Urinary bladder (tissue), 2 donors: Measurements from ENCODE around the gene RINT1. TPM values are rescaled to one million over a fixed set of nuclear protein-coding genes. Genes with fewer than 3 reads are reported as not detected.

ENCODE experiments used
- polyA plus RNA-seq: library from polyadenylated mRNA; stranded (reverse); fragments of 200-250 nt; gene quantifications from one replicate; pipeline ENCODE4 v1.2.3, GENCODE V29; 2013
- total RNA-seq: library from RNA; depleted of rRNA; stranded (reverse); fragments of >200 nt; gene quantifications from one replicate; pipeline ENCODE4 v1.2.3, GENCODE V29; 2014
- donor health status: healthy.

RINT1 gene
- total and polyA plus RNA-seq, 2 donors = 7.6 to 25.9 TPM

Other genes starting within 250 kb of the RINT1 start
- 116 TPM for gene SRPK2, start 143.3 kb upstream of the RINT1 start, total RNA-seq
- 21.7 TPM for gene SRPK2, start 143.3 kb upstream of the RINT1 start, polyA plus RNA-seq
- 16.3 TPM for gene PUS7, start 9.9 kb upstream of the RINT1 start, total RNA-seq
- gene PUS7, start 9.9 kb upstream of the RINT1 start, polyA plus RNA-seq = 7.3 TPM
- not detected for gene EFCAB10, start 49.3 kb downstream of the RINT1 start, total RNA-seq
- gene EFCAB10, start 49.3 kb downstream of the RINT1 start, polyA plus RNA-seq = not detected